ENCODE measurements around the gene FOXA3. TPM values are rescaled to one million over a fixed set of nuclear protein-coding genes. Genes with fewer than 3 reads are reported as not detected.

FOXA3 gene
- total RNA-seq, 2 experiments from 2014 or later, result not detected

- Histone ChIP-seq H3K79me2 (ENCODE audit: insufficient read depth, low read depth, low read length) (peaks cover 18% of the 10 kb centered on the region; the same call in 1 of the 2 replicates), H3K27ac (ENCODE audit: low read depth, low read length, poor library complexity, severe bottlenecking) (no peak overlapping the region), H4K20me1 (ENCODE audit: insufficient read depth, low read length) (no peaks in the 10 kb centered on the region), H3K9me3 (ENCODE audit: low read length) (no peaks in the 10 kb centered on the region), H3K4me3 (ENCODE audit: low read depth, low read length, poor library complexity, severe bottlenecking) (no peak overlapping the region), H3K4me1 (ENCODE audit: insufficient read depth, low read length, poor library complexity, severe bottlenecking) (peaks cover 38% of the 10 kb centered on the region), H3K4me2 (ENCODE audit: low read length) (no peak overlapping the region), H3K9me2 (ENCODE audit: insufficient read depth, low read length) (no peaks in the 10 kb centered on the region), H3K36me3 (ENCODE audit: insufficient read depth, low read length) (peaks cover 54% of the 10 kb centered on the region), H2AFZ (ENCODE audit: low read length) (no peak overlapping the region)
- TF ChIP-seq CTCF (conservative IDR thresholded peaks at IDR 0.05; ENCODE audit: low read length) (no peak), EZH2phosphoT487 (IDR thresholded peaks at IDR 0.05; ENCODE audit: borderline replicate concordance, low read depth, low read length) (no peak)
- POLR2A ChIA-PET, result interaction anchor here (0.5 kb wide), 1 partner anchor 1316 kb away, joined by 3 read pairs; no protein-coding TSS in a partner anchor
- DNase-seq (ENCODE audit: low spot score), result no peak
- intact Hi-C loops (cut with micrococcal nuclease; ENCODE audit: unreplicated experiment), result no loop called here
- CTCF ChIA-PET (ENCODE audit: unreplicated experiment), result no interaction called here
- BruUV-seq (replicated peaks), result no TSS peak
Observed at GRCh38 chr19:45897261-45897812, 33.2 kb downstream of the FOXA3 start.

GRCh38 chr19:45899253-45899652, 35.1 kb downstream of the FOXA3 start:
- Histone ChIP-seq H3K79me2 (ENCODE audit: insufficient read depth, low read depth, low read length) (peaks cover 18% of the 10 kb centered on the region; the same call in 1 of the 2 replicates), H3K9me3 (ENCODE audit: low read length) (no peaks in the 10 kb centered on the region), H3K27ac (ENCODE audit: low read depth, low read length, poor library complexity, severe bottlenecking) (no peak overlapping the region), H3K4me1 (ENCODE audit: insufficient read depth, low read length, poor library complexity, severe bottlenecking) (peaks cover 33% of the 10 kb centered on the region), H3K4me2 (ENCODE audit: low read length) (no peak overlapping the region), H2AFZ (ENCODE audit: low read length) (no peak overlapping the region), H3K36me3 (ENCODE audit: insufficient read depth, low read length) (peaks cover 53% of the 10 kb centered on the region), H3K9me2 (ENCODE audit: insufficient read depth, low read length) (no peaks in the 10 kb centered on the region), H4K20me1 (ENCODE audit: insufficient read depth, low read length) (no peaks in the 10 kb centered on the region), H3K4me3 (ENCODE audit: low read depth, low read length, poor library complexity, severe bottlenecking) (no peak overlapping the region)
- ChIA-PET POLR2A (no interaction called here), CTCF (ENCODE audit: unreplicated experiment) (no interaction called here)
- no TSS peak for BruUV-seq (replicated peaks)
- intact Hi-C loops (cut with micrococcal nuclease; ENCODE audit: unreplicated experiment), result no loop called here
- no peak for DNase-seq (ENCODE audit: low spot score)
- TF ChIP-seq CTCF (conservative IDR thresholded peaks at IDR 0.05; ENCODE audit: low read length), result no peak
- no peak for TF ChIP-seq EZH2phosphoT487 (IDR thresholded peaks at IDR 0.05; ENCODE audit: borderline replicate concordance, low read depth, low read length)

GRCh38 chr19:45899919-45900589, 35.9 kb downstream of the FOXA3 start:
- H3K4me1 ChIP-seq (ENCODE audit: insufficient read depth, low read length, poor library complexity, severe bottlenecking), result peaks cover 28% of the 10 kb centered on the region
- H3K9me3 ChIP-seq (ENCODE audit: low read length), result no peaks in the 10 kb centered on the region
- H3K79me2 ChIP-seq (ENCODE audit: insufficient read depth, low read depth, low read length), result peaks cover 18% of the 10 kb centered on the region; the same call in 1 of the 2 replicates
- H3K4me2 ChIP-seq (ENCODE audit: low read length), result peak overlapping the region; percentile 81
- TF ChIP-seq CTCF (conservative IDR thresholded peaks at IDR 0.05; ENCODE audit: low read length) (no peak), EZH2phosphoT487 (IDR thresholded peaks at IDR 0.05; ENCODE audit: borderline replicate concordance, low read depth, low read length) (no peak)
- ChIA-PET CTCF (ENCODE audit: unreplicated experiment) (no interaction called here), POLR2A (no interaction called here)
- peaks cover 45% of the 10 kb centered on the region for H3K36me3 ChIP-seq (ENCODE audit: insufficient read depth, low read length)
- no peaks in the 10 kb centered on the region for H4K20me1 ChIP-seq (ENCODE audit: insufficient read depth, low read length)
- no peaks in the 10 kb centered on the region for H3K9me2 ChIP-seq (ENCODE audit: insufficient read depth, low read length)
- no peak overlapping the region for H2AFZ ChIP-seq (ENCODE audit: low read length)
- no peak overlapping the region for H3K27ac ChIP-seq (ENCODE audit: low read depth, low read length, poor library complexity, severe bottlenecking)
- intact Hi-C loops (cut with micrococcal nuclease; ENCODE audit: unreplicated experiment), result no loop called here
- peak overlapping the region; percentile 94 for H3K4me3 ChIP-seq (ENCODE audit: low read depth, low read length, poor library complexity, severe bottlenecking)
- no peak for DNase-seq (ENCODE audit: low spot score)
- BruUV-seq (replicated peaks), result TSS peak; percentile 72

Data from OCI-LY7 (cell line).